C4-2B (cell line): ENCODE results near the gene CNP.

Experiments
- ZFX ChIP-seq: fragments of 450-650 bp; IDR thresholded peaks from 2 replicates; pipeline ENCODE4 v1.6.1; 2017
- TF ChIP-seq, protein P1 (sequence below): fragments of 450-650 bp; conservative IDR thresholded peaks from 2 replicates; pipeline ENCODE4 v1.5.1; 2017; ENCODE audit warnings: mild to moderate bottlenecking

DNA sequence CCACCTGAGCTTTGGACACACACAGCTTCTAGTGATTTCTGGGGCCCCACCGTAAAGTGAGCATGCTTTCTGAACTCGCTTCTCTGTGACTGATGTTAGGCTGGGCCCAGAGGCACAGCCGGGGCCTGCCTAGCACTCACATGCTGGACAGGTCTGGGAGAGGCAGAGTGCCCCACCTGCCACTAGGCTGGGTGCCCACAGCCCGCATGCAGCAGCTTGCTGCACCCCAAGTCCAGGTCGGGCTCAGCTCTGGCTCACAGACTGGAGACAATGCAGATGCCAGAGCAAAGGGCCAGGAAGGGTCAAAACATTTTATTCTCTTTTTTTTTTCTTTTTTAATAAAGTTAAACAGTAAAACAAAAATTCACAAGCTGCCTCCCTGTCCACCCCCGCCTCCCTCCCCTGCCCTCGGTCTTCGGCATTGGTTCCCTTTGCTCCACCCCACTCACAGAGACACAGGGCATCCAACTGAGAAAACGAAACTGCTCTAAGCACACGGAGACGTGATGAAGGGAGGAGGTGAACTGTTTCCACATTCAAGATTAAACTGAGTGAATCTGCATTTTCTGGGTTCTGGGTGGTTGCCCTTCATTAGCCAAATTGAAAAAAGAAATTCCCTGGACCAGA is 9.7 kb downstream of the CNP start:
- TF ChIP-seq, protein P1, sequence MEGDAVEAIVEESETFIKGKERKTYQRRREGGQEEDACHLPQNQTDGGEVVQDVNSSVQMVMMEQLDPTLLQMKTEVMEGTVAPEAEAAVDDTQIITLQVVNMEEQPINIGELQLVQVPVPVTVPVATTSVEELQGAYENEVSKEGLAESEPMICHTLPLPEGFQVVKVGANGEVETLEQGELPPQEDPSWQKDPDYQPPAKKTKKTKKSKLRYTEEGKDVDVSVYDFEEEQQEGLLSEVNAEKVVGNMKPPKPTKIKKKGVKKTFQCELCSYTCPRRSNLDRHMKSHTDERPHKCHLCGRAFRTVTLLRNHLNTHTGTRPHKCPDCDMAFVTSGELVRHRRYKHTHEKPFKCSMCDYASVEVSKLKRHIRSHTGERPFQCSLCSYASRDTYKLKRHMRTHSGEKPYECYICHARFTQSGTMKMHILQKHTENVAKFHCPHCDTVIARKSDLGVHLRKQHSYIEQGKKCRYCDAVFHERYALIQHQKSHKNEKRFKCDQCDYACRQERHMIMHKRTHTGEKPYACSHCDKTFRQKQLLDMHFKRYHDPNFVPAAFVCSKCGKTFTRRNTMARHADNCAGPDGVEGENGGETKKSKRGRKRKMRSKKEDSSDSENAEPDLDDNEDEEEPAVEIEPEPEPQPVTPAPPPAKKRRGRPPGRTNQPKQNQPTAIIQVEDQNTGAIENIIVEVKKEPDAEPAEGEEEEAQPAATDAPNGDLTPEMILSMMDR: no peak
- no peak for TF ChIP-seq ZFX
